Left cardiac atrium (tissue), 2 donors: ENCODE measurements around the gene KRTAP4-2. TPM values are rescaled to one million over a fixed set of nuclear protein-coding genes. Genes with fewer than 3 reads are reported as not detected.

ENCODE experiments used
- total RNA-seq, 2 donors: library from RNA; stranded (reverse); fragmentation: NEBNext Ultra II Directional; extraction: Animal tissue kit (Norgen Biotek cat#: 25700); gene quantifications; one replicate each; pipeline ENCODE4 v1.2.1, GENCODE V29; 2021
- donor health status: DM: no; HTN: yes; CAD: no; lungs with severe emphysema.
- donor health status: DM: yes; HTN: yes; CAD: no.

KRTAP4-2 gene
- total RNA-seq, 2 donors from 2014 or later: not detected

Other genes starting within 250 kb of the KRTAP4-2 start
- under 1 TPM in 1 of 2 donors, not detected in 1; 0.29 TPM for gene KRT23, start 240.6 kb downstream of the KRTAP4-2 start, total RNA-seq
- not detected for gene KRT39, start 211.3 kb downstream of the KRTAP4-2 start, total RNA-seq
- not detected for gene KRT40, start 193.9 kb downstream of the KRTAP4-2 start, total RNA-seq
- not detected for gene KRTAP3-3, start 184.1 kb downstream of the KRTAP4-2 start, total RNA-seq
- not detected for gene KRTAP3-2, start 178.3 kb downstream of the KRTAP4-2 start, total RNA-seq
- gene KRTAP3-1, start 169.1 kb downstream of the KRTAP4-2 start, total RNA-seq: not detected
- gene KRTAP1-5, start 151.0 kb downstream of the KRTAP4-2 start, total RNA-seq: not detected
- not detected for gene KRTAP1-4, start 148.0 kb downstream of the KRTAP4-2 start, total RNA-seq
- not detected for gene KRTAP1-3, start 143.3 kb downstream of the KRTAP4-2 start, total RNA-seq
- not detected for gene KRTAP1-1, start 136.8 kb downstream of the KRTAP4-2 start, total RNA-seq
- not detected for gene KRTAP2-1, start 130.9 kb downstream of the KRTAP4-2 start, total RNA-seq
- gene KRTAP2-2, start 123.0 kb downstream of the KRTAP4-2 start, total RNA-seq: not detected
- gene KRTAP2-3, start 118.1 kb downstream of the KRTAP4-2 start, total RNA-seq: not detected
- not detected for gene KRTAP2-4, start 112.3 kb downstream of the KRTAP4-2 start, total RNA-seq
- gene KRTAP4-7, start 94.1 kb downstream of the KRTAP4-2 start, total RNA-seq: not detected
- not detected for gene KRTAP4-8, start 80.1 kb downstream of the KRTAP4-2 start, total RNA-seq
- not detected for gene KRTAP4-16, start 76.0 kb downstream of the KRTAP4-2 start, total RNA-seq
- gene KRTAP4-9, start 72.8 kb downstream of the KRTAP4-2 start, total RNA-seq: not detected
- gene KRTAP4-11, start 59.8 kb downstream of the KRTAP4-2 start, total RNA-seq: not detected
- gene KRTAP4-12, start 54.0 kb downstream of the KRTAP4-2 start, total RNA-seq: not detected
- gene KRTAP4-6, start 37.7 kb downstream of the KRTAP4-2 start, total RNA-seq: not detected
- gene KRTAP4-5, start 28.4 kb downstream of the KRTAP4-2 start, total RNA-seq: not detected
- gene KRTAP4-4, start 17.5 kb downstream of the KRTAP4-2 start, total RNA-seq: not detected
- not detected for gene KRTAP4-3, start 10.0 kb downstream of the KRTAP4-2 start, total RNA-seq
- gene KRTAP4-1, start 6.7 kb upstream of the KRTAP4-2 start, total RNA-seq: not detected
- gene KRTAP9-1, start 11.7 kb upstream of the KRTAP4-2 start, total RNA-seq: not detected
- not detected for gene KRTAP9-2, start 48.4 kb upstream of the KRTAP4-2 start, total RNA-seq
- not detected for gene KRTAP9-3, start 54.2 kb upstream of the KRTAP4-2 start, total RNA-seq
- gene KRTAP9-8, start 59.8 kb upstream of the KRTAP4-2 start, total RNA-seq: not detected
- not detected for gene KRTAP9-4, start 71.5 kb upstream of the KRTAP4-2 start, total RNA-seq
- gene KRTAP9-9, start 77.2 kb upstream of the KRTAP4-2 start, total RNA-seq: not detected
- gene KRTAP9-6, start 87.2 kb upstream of the KRTAP4-2 start, total RNA-seq: not detected
- not detected for gene KRTAP9-7, start 97.5 kb upstream of the KRTAP4-2 start, total RNA-seq
- gene KRTAP29-1, start 124.6 kb upstream of the KRTAP4-2 start, total RNA-seq: not detected
- gene KRTAP16-1, start 131.1 kb upstream of the KRTAP4-2 start, total RNA-seq: not detected
- gene KRTAP17-1, start 137.5 kb upstream of the KRTAP4-2 start, total RNA-seq: not detected
- not detected for gene KRT33A, start 172.6 kb upstream of the KRTAP4-2 start, total RNA-seq
- gene KRT33B, start 191.6 kb upstream of the KRTAP4-2 start, total RNA-seq: not detected
- not detected for gene KRT34, start 204.1 kb upstream of the KRTAP4-2 start, total RNA-seq
- gene KRT31, start 219.4 kb upstream of the KRTAP4-2 start, total RNA-seq: not detected
- not detected for gene KRT37, start 246.4 kb upstream of the KRTAP4-2 start, total RNA-seq